ENCODE measurements around the gene TUSC2. TPM values are rescaled to one million over a fixed set of nuclear protein-coding genes. Genes with fewer than 3 reads are reported as not detected.
A peak's percentile ranks its signal among the peaks of the same experiment; 100 is the strongest.

The TUSC2 gene
- total and polyA plus RNA-seq, 2 of the 13 experiments (the other 11 are each of a cell fraction or from before 2014, with no cell fraction given) = 36.7 to 39.1 TPM

GRCh38 chr3:50302095-50303012 lies 25.7 kb downstream of the TUSC2 start (continued):
- TF ChIP-seq ESRRA (CRISPR knock-in tag; IDR thresholded peaks at IDR 0.05; ENCODE audit: low read depth) = no peak
- TF ChIP-seq ZNF367 (CRISPR knock-in tag; IDR thresholded peaks at IDR 0.05; ENCODE audit: borderline replicate concordance) = no peak
- TF ChIP-seq ZNF337 (CRISPR knock-in tag; IDR thresholded peaks at IDR 0.05; ENCODE audit: borderline replicate concordance, low read depth) = no peak; the same call in 1 of the 2 replicates
- no peak for TF ChIP-seq ZNF672 (CRISPR knock-in tag; IDR thresholded peaks at IDR 0.05)
- TF ChIP-seq EEA1 (CRISPR knock-in tag; IDR thresholded peaks at IDR 0.05; ENCODE audit: borderline replicate concordance) = no peak
- TF ChIP-seq, protein P1, sequence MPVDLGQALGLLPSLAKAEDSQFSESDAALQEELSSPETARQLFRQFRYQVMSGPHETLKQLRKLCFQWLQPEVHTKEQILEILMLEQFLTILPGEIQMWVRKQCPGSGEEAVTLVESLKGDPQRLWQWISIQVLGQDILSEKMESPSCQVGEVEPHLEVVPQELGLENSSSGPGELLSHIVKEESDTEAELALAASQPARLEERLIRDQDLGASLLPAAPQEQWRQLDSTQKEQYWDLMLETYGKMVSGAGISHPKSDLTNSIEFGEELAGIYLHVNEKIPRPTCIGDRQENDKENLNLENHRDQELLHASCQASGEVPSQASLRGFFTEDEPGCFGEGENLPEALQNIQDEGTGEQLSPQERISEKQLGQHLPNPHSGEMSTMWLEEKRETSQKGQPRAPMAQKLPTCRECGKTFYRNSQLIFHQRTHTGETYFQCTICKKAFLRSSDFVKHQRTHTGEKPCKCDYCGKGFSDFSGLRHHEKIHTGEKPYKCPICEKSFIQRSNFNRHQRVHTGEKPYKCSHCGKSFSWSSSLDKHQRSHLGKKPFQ (CRISPR knock-in tag; IDR thresholded peaks at IDR 0.05; ENCODE audit: insufficient replicate concordance) = peak; percentile 26
- no peak for TF ChIP-seq U2AF2 (IDR thresholded peaks at IDR 0.05; ENCODE audit: low read depth, low read length)
- TF ChIP-seq GABPB1 (CRISPR knock-in tag; IDR thresholded peaks at IDR 0.05) = no peak
- TF ChIP-seq TBP (CRISPR knock-in tag; IDR thresholded peaks at IDR 0.05) = no peak
- TF ChIP-seq NR2C2 (CRISPR knock-in tag; IDR thresholded peaks at IDR 0.05; ENCODE audit: borderline replicate concordance) = no peak
- no peak; the same call in 1 of the 2 replicates for TF ChIP-seq SAFB2 (CRISPR knock-in tag; IDR thresholded peaks at IDR 0.05; ENCODE audit: borderline replicate concordance, low read depth)
- no peak for TF ChIP-seq YEATS2 (CRISPR knock-in tag; IDR thresholded peaks at IDR 0.05; ENCODE audit: borderline replicate concordance)
- TF ChIP-seq ZKSCAN1 (IDR thresholded peaks at IDR 0.05; ENCODE audit: low read length) = no peak
- TF ChIP-seq ZFP1 (CRISPR knock-in tag; IDR thresholded peaks at IDR 0.05) = no peak
- TF ChIP-seq, protein P2, sequence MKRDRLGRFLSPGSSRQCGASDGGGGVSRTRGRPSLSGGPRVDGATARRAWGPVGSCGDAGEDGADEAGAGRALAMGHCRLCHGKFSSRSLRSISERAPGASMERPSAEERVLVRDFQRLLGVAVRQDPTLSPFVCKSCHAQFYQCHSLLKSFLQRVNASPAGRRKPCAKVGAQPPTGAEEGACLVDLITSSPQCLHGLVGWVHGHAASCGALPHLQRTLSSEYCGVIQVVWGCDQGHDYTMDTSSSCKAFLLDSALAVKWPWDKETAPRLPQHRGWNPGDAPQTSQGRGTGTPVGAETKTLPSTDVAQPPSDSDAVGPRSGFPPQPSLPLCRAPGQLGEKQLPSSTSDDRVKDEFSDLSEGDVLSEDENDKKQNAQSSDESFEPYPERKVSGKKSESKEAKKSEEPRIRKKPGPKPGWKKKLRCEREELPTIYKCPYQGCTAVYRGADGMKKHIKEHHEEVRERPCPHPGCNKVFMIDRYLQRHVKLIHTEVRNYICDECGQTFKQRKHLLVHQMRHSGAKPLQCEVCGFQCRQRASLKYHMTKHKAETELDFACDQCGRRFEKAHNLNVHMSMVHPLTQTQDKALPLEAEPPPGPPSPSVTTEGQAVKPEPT (CRISPR knock-in tag; IDR thresholded peaks at IDR 0.05; ENCODE audit: low read depth) = no peak
- TF ChIP-seq ZNF251 (CRISPR knock-in tag; IDR thresholded peaks at IDR 0.05) = no peak
- TF ChIP-seq ZNF432 (CRISPR knock-in tag; IDR thresholded peaks at IDR 0.05; ENCODE audit: borderline replicate concordance) = no peak
- no peak for TF ChIP-seq ZFP37 (CRISPR knock-in tag; IDR thresholded peaks at IDR 0.05; ENCODE audit: borderline replicate concordance)
- no peak for TF ChIP-seq ZNF678 (CRISPR knock-in tag; IDR thresholded peaks at IDR 0.05)
- TF ChIP-seq ZFP82 (CRISPR knock-in tag; IDR thresholded peaks at IDR 0.05; ENCODE audit: borderline replicate concordance) = no peak
- no peak for TF ChIP-seq ZIK1 (CRISPR knock-in tag; IDR thresholded peaks at IDR 0.05; ENCODE audit: borderline replicate concordance, low read depth)
- TF ChIP-seq SUZ12 (IDR thresholded peaks at IDR 0.05; ENCODE audit: low read depth, low read length) = no peak
- no peak for TF ChIP-seq ZNF282 (IDR thresholded peaks at IDR 0.05; ENCODE audit: partially characterized antibody)
- TF ChIP-seq ZNF569 (CRISPR knock-in tag; IDR thresholded peaks at IDR 0.05; ENCODE audit: borderline replicate concordance) = no peak
- TF ChIP-seq POGZ (CRISPR knock-in tag; IDR thresholded peaks at IDR 0.05) = no peak

Data from HepG2 (cell line).